ENCODE data around the gene CLRN1.

DNA sequence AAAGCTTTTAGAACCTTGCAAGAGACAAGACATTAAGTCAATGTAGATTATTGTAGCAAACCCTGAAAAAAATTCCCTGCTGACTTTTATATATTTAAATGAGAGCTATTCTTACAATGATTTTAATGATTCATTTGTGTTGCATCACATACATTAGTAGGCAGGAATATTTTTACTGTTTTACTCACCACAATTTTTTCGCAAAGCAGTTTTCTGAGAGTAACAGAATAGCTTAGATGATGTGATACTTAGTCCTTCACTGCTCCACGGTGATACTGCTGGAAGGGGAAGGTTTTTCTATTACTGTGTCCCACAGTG is 43.9 kb upstream of the CLRN1 start:
- TF ChIP-seq ZC3H10 (CRISPR knock-in tag; IDR thresholded peaks at IDR 0.05): no peak
- TF ChIP-seq GLIS3 (CRISPR knock-in tag; IDR thresholded peaks at IDR 0.05): no peak
- TF ChIP-seq, protein P1, sequence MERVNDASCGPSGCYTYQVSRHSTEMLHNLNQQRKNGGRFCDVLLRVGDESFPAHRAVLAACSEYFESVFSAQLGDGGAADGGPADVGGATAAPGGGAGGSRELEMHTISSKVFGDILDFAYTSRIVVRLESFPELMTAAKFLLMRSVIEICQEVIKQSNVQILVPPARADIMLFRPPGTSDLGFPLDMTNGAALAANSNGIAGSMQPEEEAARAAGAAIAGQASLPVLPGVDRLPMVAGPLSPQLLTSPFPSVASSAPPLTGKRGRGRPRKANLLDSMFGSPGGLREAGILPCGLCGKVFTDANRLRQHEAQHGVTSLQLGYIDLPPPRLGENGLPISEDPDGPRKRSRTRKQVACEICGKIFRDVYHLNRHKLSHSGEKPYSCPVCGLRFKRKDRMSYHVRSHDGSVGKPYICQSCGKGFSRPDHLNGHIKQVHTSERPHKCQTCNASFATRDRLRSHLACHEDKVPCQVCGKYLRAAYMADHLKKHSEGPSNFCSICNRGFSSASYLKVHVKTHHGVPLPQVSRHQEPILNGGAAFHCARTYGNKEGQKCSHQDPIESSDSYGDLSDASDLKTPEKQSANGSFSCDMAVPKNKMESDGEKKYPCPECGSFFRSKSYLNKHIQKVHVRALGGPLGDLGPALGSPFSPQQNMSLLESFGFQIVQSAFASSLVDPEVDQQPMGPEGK (CRISPR knock-in tag; IDR thresholded peaks at IDR 0.05; ENCODE audit: borderline replicate concordance): no peak
- TF ChIP-seq BACH2 (CRISPR knock-in tag; IDR thresholded peaks at IDR 0.05; ENCODE audit: borderline replicate concordance): no peak
- no peak for TF ChIP-seq ZNF70 (CRISPR knock-in tag; IDR thresholded peaks at IDR 0.05)
- TF ChIP-seq, protein P2, sequence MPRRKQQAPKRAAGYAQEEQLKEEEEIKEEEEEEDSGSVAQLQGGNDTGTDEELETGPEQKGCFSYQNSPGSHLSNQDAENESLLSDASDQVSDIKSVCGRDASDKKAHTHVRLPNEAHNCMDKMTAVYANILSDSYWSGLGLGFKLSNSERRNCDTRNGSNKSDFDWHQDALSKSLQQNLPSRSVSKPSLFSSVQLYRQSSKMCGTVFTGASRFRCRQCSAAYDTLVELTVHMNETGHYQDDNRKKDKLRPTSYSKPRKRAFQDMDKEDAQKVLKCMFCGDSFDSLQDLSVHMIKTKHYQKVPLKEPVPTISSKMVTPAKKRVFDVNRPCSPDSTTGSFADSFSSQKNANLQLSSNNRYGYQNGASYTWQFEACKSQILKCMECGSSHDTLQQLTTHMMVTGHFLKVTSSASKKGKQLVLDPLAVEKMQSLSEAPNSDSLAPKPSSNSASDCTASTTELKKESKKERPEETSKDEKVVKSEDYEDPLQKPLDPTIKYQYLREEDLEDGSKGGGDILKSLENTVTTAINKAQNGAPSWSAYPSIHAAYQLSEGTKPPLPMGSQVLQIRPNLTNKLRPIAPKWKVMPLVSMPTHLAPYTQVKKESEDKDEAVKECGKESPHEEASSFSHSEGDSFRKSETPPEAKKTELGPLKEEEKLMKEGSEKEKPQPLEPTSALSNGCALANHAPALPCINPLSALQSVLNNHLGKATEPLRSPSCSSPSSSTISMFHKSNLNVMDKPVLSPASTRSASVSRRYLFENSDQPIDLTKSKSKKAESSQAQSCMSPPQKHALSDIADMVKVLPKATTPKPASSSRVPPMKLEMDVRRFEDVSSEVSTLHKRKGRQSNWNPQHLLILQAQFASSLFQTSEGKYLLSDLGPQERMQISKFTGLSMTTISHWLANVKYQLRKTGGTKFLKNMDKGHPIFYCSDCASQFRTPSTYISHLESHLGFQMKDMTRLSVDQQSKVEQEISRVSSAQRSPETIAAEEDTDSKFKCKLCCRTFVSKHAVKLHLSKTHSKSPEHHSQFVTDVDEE (CRISPR knock-in tag; IDR thresholded peaks at IDR 0.05): no peak
- TF ChIP-seq, protein P3, sequence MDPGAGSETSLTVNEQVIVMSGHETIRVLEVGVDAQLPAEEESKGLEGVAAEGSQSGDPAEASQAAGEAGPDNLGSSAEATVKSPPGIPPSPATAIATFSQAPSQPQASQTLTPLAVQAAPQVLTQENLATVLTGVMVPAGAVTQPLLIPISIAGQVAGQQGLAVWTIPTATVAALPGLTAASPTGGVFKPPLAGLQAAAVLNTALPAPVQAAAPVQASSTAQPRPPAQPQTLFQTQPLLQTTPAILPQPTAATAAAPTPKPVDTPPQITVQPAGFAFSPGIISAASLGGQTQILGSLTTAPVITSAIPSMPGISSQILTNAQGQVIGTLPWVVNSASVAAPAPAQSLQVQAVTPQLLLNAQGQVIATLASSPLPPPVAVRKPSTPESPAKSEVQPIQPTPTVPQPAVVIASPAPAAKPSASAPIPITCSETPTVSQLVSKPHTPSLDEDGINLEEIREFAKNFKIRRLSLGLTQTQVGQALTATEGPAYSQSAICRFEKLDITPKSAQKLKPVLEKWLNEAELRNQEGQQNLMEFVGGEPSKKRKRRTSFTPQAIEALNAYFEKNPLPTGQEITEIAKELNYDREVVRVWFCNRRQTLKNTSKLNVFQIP (CRISPR knock-in tag; IDR thresholded peaks at IDR 0.05; ENCODE audit: borderline replicate concordance, low read depth): no peak
- no peak for TF ChIP-seq ZNF565 (CRISPR knock-in tag; conservative IDR thresholded peaks at IDR 0.05; ENCODE audit: low read depth)
- no peak for TF ChIP-seq CSDC2 (CRISPR knock-in tag; IDR thresholded peaks at IDR 0.05)

Measured in SK-N-SH treated with all-trans-retinoic acid at 6 μM for 48 hours (cell line).